ENCODE data around the gene EPHA5.

The EPHA5 gene

DNA sequence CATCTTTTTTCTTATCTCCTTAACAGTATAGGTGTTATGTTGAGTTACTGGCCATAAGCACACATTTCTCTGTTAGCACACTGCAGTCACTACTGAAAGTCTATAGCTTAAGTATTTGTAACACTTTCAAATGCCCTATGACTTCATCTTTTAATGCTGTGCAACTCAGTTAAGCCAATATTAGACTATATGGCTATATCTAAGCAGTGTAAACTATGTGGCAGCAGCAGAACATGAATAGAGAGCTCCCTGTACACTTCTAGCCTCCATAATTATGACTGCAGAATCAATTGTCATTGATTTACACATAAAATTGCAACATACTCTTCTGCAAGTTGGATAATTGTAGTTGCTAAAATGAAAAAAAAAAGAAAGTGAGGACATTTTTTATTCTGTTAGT lies 250.3 kb downstream of the EPHA5 start:
- TF ChIP-seq FOXM1 (IDR thresholded peaks at IDR 0.05; ENCODE audit: borderline replicate concordance, low read depth) (no peak), EP300 (IDR thresholded peaks at IDR 0.05; ENCODE audit: borderline replicate concordance) (no peak), EGR1 (IDR thresholded peaks at IDR 0.05) (no peak)
- TF ChIP-seq, protein P1, sequence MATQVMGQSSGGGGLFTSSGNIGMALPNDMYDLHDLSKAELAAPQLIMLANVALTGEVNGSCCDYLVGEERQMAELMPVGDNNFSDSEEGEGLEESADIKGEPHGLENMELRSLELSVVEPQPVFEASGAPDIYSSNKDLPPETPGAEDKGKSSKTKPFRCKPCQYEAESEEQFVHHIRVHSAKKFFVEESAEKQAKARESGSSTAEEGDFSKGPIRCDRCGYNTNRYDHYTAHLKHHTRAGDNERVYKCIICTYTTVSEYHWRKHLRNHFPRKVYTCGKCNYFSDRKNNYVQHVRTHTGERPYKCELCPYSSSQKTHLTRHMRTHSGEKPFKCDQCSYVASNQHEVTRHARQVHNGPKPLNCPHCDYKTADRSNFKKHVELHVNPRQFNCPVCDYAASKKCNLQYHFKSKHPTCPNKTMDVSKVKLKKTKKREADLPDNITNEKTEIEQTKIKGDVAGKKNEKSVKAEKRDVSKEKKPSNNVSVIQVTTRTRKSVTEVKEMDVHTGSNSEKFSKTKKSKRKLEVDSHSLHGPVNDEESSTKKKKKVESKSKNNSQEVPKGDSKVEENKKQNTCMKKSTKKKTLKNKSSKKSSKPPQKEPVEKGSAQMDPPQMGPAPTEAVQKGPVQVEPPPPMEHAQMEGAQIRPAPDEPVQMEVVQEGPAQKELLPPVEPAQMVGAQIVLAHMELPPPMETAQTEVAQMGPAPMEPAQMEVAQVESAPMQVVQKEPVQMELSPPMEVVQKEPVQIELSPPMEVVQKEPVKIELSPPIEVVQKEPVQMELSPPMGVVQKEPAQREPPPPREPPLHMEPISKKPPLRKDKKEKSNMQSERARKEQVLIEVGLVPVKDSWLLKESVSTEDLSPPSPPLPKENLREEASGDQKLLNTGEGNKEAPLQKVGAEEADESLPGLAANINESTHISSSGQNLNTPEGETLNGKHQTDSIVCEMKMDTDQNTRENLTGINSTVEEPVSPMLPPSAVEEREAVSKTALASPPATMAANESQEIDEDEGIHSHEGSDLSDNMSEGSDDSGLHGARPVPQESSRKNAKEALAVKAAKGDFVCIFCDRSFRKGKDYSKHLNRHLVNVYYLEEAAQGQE (IDR thresholded peaks at IDR 0.05; ENCODE audit: low read depth): no peak
- TF ChIP-seq, protein P2, sequence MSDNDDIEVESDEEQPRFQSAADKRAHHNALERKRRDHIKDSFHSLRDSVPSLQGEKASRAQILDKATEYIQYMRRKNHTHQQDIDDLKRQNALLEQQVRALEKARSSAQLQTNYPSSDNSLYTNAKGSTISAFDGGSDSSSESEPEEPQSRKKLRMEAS (IDR thresholded peaks at IDR 0.05): no peak
- TF ChIP-seq, protein P3, sequence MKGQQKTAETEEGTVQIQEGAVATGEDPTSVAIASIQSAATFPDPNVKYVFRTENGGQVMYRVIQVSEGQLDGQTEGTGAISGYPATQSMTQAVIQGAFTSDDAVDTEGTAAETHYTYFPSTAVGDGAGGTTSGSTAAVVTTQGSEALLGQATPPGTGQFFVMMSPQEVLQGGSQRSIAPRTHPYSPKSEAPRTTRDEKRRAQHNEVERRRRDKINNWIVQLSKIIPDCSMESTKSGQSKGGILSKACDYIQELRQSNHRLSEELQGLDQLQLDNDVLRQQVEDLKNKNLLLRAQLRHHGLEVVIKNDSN (IDR thresholded peaks at IDR 0.05): no peak

DNA sequence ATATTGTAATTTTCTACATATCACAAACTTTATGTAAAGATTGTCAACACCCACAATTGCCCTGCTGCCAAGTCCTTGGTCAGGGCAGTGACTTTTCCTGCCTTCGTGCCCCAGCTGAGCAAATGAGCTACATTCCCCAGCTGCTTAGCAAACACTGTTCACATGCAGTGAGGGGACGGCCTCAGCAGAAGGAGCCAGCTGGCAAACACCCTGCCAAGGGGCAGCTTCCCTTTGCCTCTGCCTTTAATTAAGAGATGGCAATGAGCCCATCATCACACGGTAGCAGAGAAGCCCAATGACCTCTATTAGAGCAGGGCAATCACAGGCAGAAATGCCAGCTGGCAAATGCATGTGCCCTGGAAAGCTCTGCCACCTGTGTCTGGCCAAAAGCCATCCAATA lies 253.4 kb downstream of the EPHA5 start:
- TF ChIP-seq NFIC (IDR thresholded peaks at IDR 0.05): peak; percentile 88
- peak; percentile 87 for TF ChIP-seq TCF12 (IDR thresholded peaks at IDR 0.05; ENCODE audit: low read depth)
- TF ChIP-seq TAF1 (IDR thresholded peaks at IDR 0.05; ENCODE audit: low read depth): no peak
- peak; percentile 76 for TF ChIP-seq TEAD4 (IDR thresholded peaks at IDR 0.05)
- TF ChIP-seq EP300 (IDR thresholded peaks at IDR 0.05; ENCODE audit: borderline replicate concordance): peak; percentile 74
- no peak for TF ChIP-seq CREB1 (IDR thresholded peaks at IDR 0.05; ENCODE audit: low read depth)
- TF ChIP-seq, protein P2 (IDR thresholded peaks at IDR 0.05): peak; percentile 23; the same call in 1 of the 2 replicates
- no peak for TF ChIP-seq YY1 (IDR thresholded peaks at IDR 0.05; ENCODE audit: low read depth)

DNA sequence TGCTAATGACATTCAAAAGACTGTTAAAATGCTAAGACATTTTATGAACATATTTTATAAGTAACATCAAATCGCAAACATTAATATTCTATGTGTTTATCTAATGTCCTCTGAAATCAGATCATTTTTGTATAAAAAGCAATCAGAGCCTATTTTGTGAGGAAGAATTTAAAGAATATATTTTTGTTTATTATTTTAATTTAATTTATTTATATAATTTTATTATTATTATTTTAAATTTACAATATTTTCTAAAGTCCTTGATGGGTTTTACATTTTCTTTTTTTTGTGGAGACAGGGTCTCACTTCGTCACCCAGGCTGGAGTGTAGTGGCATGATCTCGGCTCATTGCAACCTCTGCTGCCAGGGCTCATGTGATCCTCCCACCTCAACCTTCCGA lies 262.8 kb downstream of the EPHA5 start:
- TF ChIP-seq EGR1 (IDR thresholded peaks at IDR 0.05) (no peak), NFIC (IDR thresholded peaks at IDR 0.05) (no peak), TAF1 (IDR thresholded peaks at IDR 0.05; ENCODE audit: low read depth) (no peak), TCF12 (IDR thresholded peaks at IDR 0.05; ENCODE audit: low read depth) (no peak), CEBPB (IDR thresholded peaks at IDR 0.05) (no peak), FOXM1 (IDR thresholded peaks at IDR 0.05; ENCODE audit: borderline replicate concordance, low read depth) (no peak), TEAD4 (IDR thresholded peaks at IDR 0.05) (no peak), RAD21 (IDR thresholded peaks at IDR 0.05; ENCODE audit: low read depth) (no peak), EP300 (IDR thresholded peaks at IDR 0.05; ENCODE audit: borderline replicate concordance) (no peak), ZBTB7A (IDR thresholded peaks at IDR 0.05; ENCODE audit: low read depth) (no peak), CREB1 (IDR thresholded peaks at IDR 0.05; ENCODE audit: low read depth) (no peak), YY1 (IDR thresholded peaks at IDR 0.05; ENCODE audit: low read depth) (no peak)
- TF ChIP-seq, protein P1 (IDR thresholded peaks at IDR 0.05; ENCODE audit: low read depth): no peak
- TF ChIP-seq, protein P3 (IDR thresholded peaks at IDR 0.05): no peak
- TF ChIP-seq, protein P2 (IDR thresholded peaks at IDR 0.05): no peak

DNA sequence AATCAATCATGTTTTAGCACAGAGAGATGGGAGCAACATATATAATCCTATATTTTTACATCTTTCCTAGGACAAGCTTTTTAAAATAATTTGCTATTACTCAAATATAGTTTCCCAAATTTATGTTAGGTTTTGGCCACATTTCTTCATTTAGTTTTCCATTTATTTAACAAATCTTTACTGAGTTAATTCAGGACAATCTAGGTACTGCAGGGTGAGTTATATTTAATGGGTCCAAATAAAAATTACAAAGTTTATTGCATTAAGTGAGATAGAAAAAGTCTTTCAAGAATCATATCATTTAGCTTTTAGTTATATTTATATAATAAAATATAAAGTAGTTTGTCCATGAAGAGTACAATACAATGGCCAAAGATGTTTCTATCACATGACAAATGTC lies 269.2 kb downstream of the EPHA5 start:
- no peak for TF ChIP-seq EP300 (IDR thresholded peaks at IDR 0.05; ENCODE audit: borderline replicate concordance)

DNA sequence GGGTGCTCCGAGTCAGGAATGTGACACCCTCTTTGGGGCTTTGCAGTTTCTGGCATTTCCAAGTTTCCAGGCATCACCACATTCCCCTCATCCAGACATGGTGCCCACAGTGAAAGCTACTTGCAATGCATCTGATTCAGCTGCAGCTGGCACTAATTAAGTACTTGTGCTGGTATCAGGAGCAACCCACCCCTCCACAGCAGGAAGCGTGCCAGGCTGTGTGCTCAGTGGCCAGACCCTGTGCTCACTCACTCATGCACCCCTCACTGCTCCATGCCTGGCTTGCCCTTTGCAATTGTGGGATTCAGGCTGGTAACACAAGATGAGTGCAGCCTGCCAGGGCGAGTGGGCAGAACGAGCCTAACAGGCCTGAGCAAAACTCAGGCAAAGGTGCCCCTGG lies 271.2 kb downstream of the EPHA5 start:
- TF ChIP-seq TEAD4 (IDR thresholded peaks at IDR 0.05) (no peak), EP300 (IDR thresholded peaks at IDR 0.05; ENCODE audit: borderline replicate concordance) (no peak), EGR1 (IDR thresholded peaks at IDR 0.05) (no peak), FOXM1 (IDR thresholded peaks at IDR 0.05; ENCODE audit: borderline replicate concordance, low read depth) (no peak), CEBPB (IDR thresholded peaks at IDR 0.05) (no peak), RAD21 (IDR thresholded peaks at IDR 0.05; ENCODE audit: low read depth) (no peak), NFIC (IDR thresholded peaks at IDR 0.05) (no peak), ZBTB7A (IDR thresholded peaks at IDR 0.05; ENCODE audit: low read depth) (no peak), TAF1 (IDR thresholded peaks at IDR 0.05; ENCODE audit: low read depth) (no peak), YY1 (IDR thresholded peaks at IDR 0.05; ENCODE audit: low read depth) (no peak), TCF12 (IDR thresholded peaks at IDR 0.05; ENCODE audit: low read depth) (no peak), CREB1 (IDR thresholded peaks at IDR 0.05; ENCODE audit: low read depth) (no peak)
- TF ChIP-seq, protein P1 (IDR thresholded peaks at IDR 0.05; ENCODE audit: low read depth): no peak
- TF ChIP-seq, protein P2 (IDR thresholded peaks at IDR 0.05): no peak
- TF ChIP-seq, protein P3 (IDR thresholded peaks at IDR 0.05): no peak

Data from Ishikawa (cell line).